Measurements from ENCODE around the gene GTF3C2. TPM values are rescaled to one million over a fixed set of nuclear protein-coding genes. Genes with fewer than 3 reads are reported as not detected.

Gene GTF3C2
- total and polyA plus RNA-seq, 2 of the 13 experiments (the other 11 are each of a cell fraction or from before 2014, with no cell fraction given) = 77.5 to 130 TPM

DNA sequence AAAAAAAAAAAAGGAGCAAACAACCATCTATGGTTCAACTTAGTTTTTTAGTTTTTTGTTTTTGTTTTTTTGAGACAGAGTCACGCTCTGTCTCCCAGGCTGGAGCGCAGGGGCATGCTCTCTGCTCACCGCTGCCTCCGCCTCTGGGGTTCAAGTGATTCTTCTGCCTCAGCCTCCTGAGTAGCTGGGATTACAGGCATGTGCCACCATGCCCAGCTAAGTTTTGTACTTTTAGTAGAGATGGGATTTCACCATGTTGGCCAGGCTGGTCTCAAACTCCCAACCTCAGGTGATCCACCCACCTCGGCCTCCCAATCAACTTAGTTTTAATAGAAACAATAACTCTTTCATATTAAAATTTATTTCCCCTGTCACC, 3.2 kb downstream of the GTF3C2 start (continued):
- TF ChIP-seq ZNF746 (CRISPR knock-in tag; IDR thresholded peaks at IDR 0.05) = peak; percentile 33; the same call in 1 of the 2 replicates
- TF ChIP-seq ZEB1 (IDR thresholded peaks at IDR 0.05; ENCODE audit: insufficient replicate concordance, low read depth) = peak; percentile 11
- 0 out of 2 replicates have a peak, but pooled peaks have one; percentile 7 for TF ChIP-seq TP53 (CRISPR knock-in tag; conservative IDR thresholded peaks at IDR 0.05)
- TF ChIP-seq WIZ (CRISPR knock-in tag; IDR thresholded peaks at IDR 0.05) = 0 out of 2 replicates have a peak, but pooled peaks have one; percentile 63
- 0 out of 2 replicates have a peak, but pooled peaks have one; percentile 36 for TF ChIP-seq RXRA (CRISPR knock-in tag; IDR thresholded peaks at IDR 0.05)

DNA sequence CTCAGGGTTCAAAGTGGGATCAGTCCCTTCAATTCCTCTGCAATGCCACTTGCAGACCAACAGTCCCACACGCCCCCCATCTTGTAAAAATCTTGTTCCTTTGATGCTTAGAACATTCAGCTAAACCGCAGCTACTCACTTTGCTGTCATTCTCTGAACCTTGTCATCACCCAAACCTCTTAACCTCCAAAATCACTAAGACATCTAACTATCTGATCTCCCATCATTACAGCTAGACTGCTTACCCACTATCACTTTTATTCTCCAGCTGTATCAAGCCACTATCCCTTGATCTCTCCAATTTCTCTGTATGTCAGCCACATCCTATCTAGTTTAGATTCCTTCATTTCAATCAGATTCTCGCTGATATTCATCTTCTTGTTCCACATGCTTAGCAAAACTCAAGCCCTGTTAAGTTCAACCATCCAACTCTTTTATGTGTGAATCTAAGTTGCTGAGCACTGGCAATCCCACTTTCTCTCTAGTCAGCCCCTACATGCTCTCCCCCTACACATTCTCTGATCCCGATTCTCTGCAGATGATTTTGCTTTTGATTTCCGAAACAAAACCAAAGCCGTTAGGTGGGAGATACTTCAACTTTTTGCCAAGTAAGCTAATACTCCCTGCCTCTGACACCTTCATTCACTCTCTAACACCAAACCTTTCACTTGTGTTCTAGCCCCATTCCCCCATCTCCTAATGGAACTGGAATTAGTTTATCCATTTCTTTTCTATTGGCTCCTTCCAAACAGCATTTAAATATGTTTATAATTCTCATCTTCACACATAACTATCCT, 4.6 kb downstream of the GTF3C2 start:
- 98% methylated on average over 6 of the region's 6 CpGs for WGBS (ENCODE audit: low lambda C conversion rate)
- CTCF ChIA-PET (ENCODE audit: low intra/inter-chr PET ratio, low total read pairs) = no interaction called here
- TF ChIP-seq SOX5 (CRISPR knock-in tag; IDR thresholded peaks at IDR 0.05; ENCODE audit: borderline replicate concordance) = no peak
- peak; percentile 81 to 83 for TF ChIP-seq MAFK (conservative IDR thresholded peaks at IDR 0.05 in 1 of 2, IDR thresholded peaks at IDR 0.05 in 1 of 2; ENCODE audit: low read length in 2 of 2)
- no peak for TF ChIP-seq RFXAP (CRISPR knock-in tag; IDR thresholded peaks at IDR 0.05; ENCODE audit: borderline replicate concordance)
- TF ChIP-seq PAF1 (CRISPR knock-in tag; IDR thresholded peaks at IDR 0.05) = no peak
- TF ChIP-seq ZNF841 (CRISPR knock-in tag; IDR thresholded peaks at IDR 0.05; ENCODE audit: borderline replicate concordance) = no peak
- no peak for TF ChIP-seq CENPT (CRISPR knock-in tag; IDR thresholded peaks at IDR 0.05; ENCODE audit: low read depth)
- TF ChIP-seq RBFOX2 (IDR thresholded peaks at IDR 0.05; ENCODE audit: low read depth, low read length) = 0 out of 2 replicates have a peak, but pooled peaks have one; percentile 25
- TF ChIP-seq ZFP90 (CRISPR knock-in tag; IDR thresholded peaks at IDR 0.05; ENCODE audit: borderline replicate concordance) = no peak
- TF ChIP-seq GTF3A (CRISPR knock-in tag; conservative IDR thresholded peaks at IDR 0.05) = no peak
- no peak for TF ChIP-seq NFYC (CRISPR knock-in tag; IDR thresholded peaks at IDR 0.05)
- no peak for TF ChIP-seq NFE2L1 (CRISPR knock-in tag; IDR thresholded peaks at IDR 0.05; ENCODE audit: borderline replicate concordance)
- no peak for TF ChIP-seq ZNF737 (CRISPR knock-in tag; IDR thresholded peaks at IDR 0.05; ENCODE audit: borderline replicate concordance)
- TF ChIP-seq ATM (IDR thresholded peaks at IDR 0.05; ENCODE audit: borderline replicate concordance) = no peak
- TF ChIP-seq MTF1 (CRISPR knock-in tag; IDR thresholded peaks at IDR 0.05) = no peak
- TF ChIP-seq, protein P1, sequence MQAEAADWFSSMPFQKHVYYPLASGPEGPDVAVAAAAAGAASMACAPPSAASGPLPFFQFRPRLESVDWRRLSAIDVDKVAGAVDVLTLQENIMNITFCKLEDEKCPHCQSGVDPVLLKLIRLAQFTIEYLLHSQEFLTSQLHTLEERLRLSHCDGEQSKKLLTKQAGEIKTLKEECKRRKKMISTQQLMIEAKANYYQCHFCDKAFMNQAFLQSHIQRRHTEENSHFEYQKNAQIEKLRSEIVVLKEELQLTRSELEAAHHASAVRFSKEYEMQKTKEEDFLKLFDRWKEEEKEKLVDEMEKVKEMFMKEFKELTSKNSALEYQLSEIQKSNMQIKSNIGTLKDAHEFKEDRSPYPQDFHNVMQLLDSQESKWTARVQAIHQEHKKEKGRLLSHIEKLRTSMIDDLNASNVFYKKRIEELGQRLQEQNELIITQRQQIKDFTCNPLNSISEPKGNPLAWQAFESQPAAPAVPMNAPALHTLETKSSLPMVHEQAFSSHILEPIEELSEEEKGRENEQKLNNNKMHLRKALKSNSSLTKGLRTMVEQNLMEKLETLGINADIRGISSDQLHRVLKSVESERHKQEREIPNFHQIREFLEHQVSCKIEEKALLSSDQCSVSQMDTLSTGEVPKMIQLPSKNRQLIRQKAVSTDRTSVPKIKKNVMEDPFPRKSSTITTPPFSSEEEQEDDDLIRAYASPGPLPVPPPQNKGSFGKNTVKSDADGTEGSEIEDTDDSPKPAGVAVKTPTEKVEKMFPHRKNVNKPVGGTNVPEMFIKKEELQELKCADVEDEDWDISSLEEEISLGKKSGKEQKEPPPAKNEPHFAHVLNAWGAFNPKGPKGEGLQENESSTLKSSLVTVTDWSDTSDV (CRISPR knock-in tag; IDR thresholded peaks at IDR 0.05) = no peak
- no peak for TF ChIP-seq SOX6 (IDR thresholded peaks at IDR 0.05)
- TF ChIP-seq SOX6 (CRISPR knock-in tag; IDR thresholded peaks at IDR 0.05) = no peak
- peak; percentile 75 for TF ChIP-seq MAFF (IDR thresholded peaks at IDR 0.05; ENCODE audit: low read depth, low read length)

More for the DNA sequence above, 4.6 kb downstream of the GTF3C2 start:
- in situ Hi-C loops (cut with HindIII; ENCODE audit: extremely low pct_ligation_motif_present, low pct_unique_long_range_greater_than_20kb) (no loop called here), intact Hi-C loops (cut with micrococcal nuclease; ENCODE audit: unreplicated experiment) (no loop called here)
- no TSS peak for BruUV-seq (replicated peaks)
- no peaks in the 10 kb centered on the region for H4K20me1 ChIP-seq (ENCODE audit: insufficient read depth, low read length)
- no peak overlapping the region for H3K4me3 ChIP-seq (replicated peaks in 1 of 3; ENCODE audit: insufficient read depth in 1 of 3, low read depth in 2 of 3, low read length in 3 of 3)
- H3K27me3 ChIP-seq (ENCODE audit: control insufficient read depth in 1 of 2, insufficient read depth in 2 of 2, low read length in 2 of 2) = no peaks in the 10 kb centered on the region; a peak in 1 of 5 replicates
- DNase-seq (ENCODE audit: low spot score) = no peak
- POLR2A ChIA-PET = interaction anchor here (1.6 to 4.1 kb wide), 3 partner anchors 9 to 29 kb away, joined by 5 to 73 read pairs (median 29); partner anchors contain the start of gene MPV17
- H3K9me3 ChIP-seq (ENCODE audit: low read length) = no peaks in the 10 kb centered on the region
- H3K4me1 ChIP-seq (ENCODE audit: insufficient read depth, low read length) = peaks cover 49% of the 10 kb centered on the region
- H3K9ac ChIP-seq (ENCODE audit: insufficient read depth, low read depth, low read length) = no peak overlapping the region
- no peak for ATAC-seq
- no peak overlapping the region for H2AFZ ChIP-seq (ENCODE audit: low read length)
- H3K79me2 ChIP-seq (ENCODE audit: insufficient read depth, low read length) = peaks cover 88% of the 10 kb centered on the region
- no peak for FAIRE-seq
- no peak overlapping the region for H3K27ac ChIP-seq (ENCODE audit: extremely low read length, insufficient read depth, low read length)
- peaks cover 1 to 5% of the 10 kb centered on the region in 2 experiments; a peak in 2 of 5 replicates for H3K36me3 ChIP-seq (replicated peaks in 1 of 2; ENCODE audit: control insufficient read depth in 1 of 2, insufficient read depth in 2 of 2, low read length in 2 of 2)
- no peak overlapping the region for H3K4me2 ChIP-seq (ENCODE audit: low read depth, low read length)
